A673 (cell line): Measurements from ENCODE around the gene TRAF4.

Experiments
- CTCF ChIP-seq: fragments of 300-800, 200-600 bp; sonication (generic); conservative IDR thresholded peaks from 2 replicates; pipeline ENCODE4 v1.5.1; 2017; ENCODE audit warnings: low read depth, mild to moderate bottlenecking, antibody characterized with exemption, low read length, moderate library complexity, mixed read lengths
- EZH2 ChIP-seq: fragments of 200-600 bp; sonication (generic); IDR thresholded peaks from 2 replicates; pipeline ENCODE4 v1.6.1; 2017; ENCODE audit warnings: borderline replicate concordance, low read depth, mild to moderate bottlenecking, mixed read lengths, antibody characterized with exemption, low read length; ENCODE audit not compliant: poor library complexity, severe bottlenecking

DNA sequence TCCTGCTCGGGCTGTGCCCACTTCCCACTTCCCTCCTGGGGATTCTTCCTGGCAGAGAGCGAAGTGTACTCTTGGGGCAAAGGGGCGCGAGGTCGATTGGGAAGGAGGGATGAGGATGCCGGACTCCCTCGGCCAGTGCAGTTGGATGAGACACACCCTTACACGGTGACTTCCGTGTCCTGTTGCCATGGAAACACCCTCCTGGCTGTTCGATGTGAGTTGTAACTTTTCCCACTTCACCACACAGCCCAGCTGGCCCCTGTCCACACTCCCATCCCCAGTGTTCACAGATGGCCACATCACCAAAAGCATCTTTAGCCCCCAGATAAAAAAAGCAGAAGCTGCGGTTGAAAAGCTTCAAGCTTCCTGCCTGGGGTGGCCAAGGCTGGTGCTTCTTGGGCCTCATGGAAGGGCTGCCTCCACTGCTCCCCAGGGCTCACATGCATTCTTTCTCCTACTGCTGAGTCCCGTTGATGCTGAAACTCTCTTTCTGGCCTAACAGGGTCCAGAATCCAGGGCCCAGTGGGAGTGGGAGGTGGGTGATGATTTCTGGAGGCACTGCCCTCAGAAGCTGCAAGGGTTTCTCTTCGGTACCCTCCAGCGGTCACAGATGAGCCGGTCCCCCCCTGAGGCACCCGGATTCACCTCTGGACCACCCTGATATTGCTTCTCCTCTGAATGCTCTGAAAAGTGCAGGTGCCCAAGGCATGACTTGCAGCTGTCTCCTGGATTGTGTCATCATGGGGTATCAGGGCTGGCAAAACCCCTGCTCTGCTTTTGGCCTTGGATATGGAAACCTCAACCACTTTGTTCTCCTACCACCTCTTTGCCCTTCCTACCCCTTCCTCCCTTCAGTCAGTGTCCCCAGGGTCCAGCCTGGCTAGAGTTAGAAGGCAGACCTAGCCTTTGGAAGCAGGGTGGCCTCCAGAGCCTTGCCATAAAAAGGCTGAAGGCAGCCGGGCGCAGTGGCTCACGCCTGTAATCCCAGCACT is 2.2 kb upstream of the TRAF4 start:
- TF ChIP-seq CTCF, result no peak
- no peak for TF ChIP-seq EZH2
